Suprapubic skin (tissue), 4 donors: ENCODE measurements around the gene FUT9. TPM values are rescaled to one million over a fixed set of nuclear protein-coding genes. Genes with fewer than 3 reads are reported as not detected.

ENCODE experiments used
- DNase-seq, 2 donors: peaks; one replicate each; pipeline ENCODE4 v3.0.0-alpha.2; 2019; ENCODE audit warnings: low spot score in 2 of 2
- H3K27ac ChIP-seq: fragments of 200-600 bp; sonication (generic); one replicate; pipeline ENCODE4 v1.5.1; 2019
- H3K27me3 ChIP-seq: fragments of 200-600 bp; sonication (generic); one replicate; pipeline ENCODE4 v1.5.1; 2019
- H3K36me3 ChIP-seq: fragments of 200-600 bp; sonication (generic); one replicate; pipeline ENCODE4 v1.5.1; 2019
- H3K4me1 ChIP-seq: fragments of 200-600 bp; sonication (generic); one replicate; pipeline ENCODE4 v1.5.1; 2019
- H3K4me3 ChIP-seq: fragments of 200-600 bp; sonication (generic); one replicate; pipeline ENCODE4 v1.5.1; 2019; ENCODE audit warnings: mild to moderate bottlenecking
- H3K9me3 ChIP-seq: fragments of 200-600 bp; sonication (generic); one replicate; pipeline ENCODE4 v1.5.1; 2019
- EP300 ChIP-seq: sonication (generic); formaldehyde crosslinking; IDR thresholded peaks from one replicate; pipeline ENCODE4 v1.6.1; 2017; ENCODE audit warnings: antibody characterized with exemption
- POLR2A ChIP-seq, 2 donors: fragments of 450-650 bp; IDR thresholded peaks; one replicate each; pipeline ENCODE4 v1.6.1; 2017; ENCODE audit warnings: antibody characterized with exemption in 2 of 2, mild to moderate bottlenecking in 2 of 2, moderate library complexity in 2 of 2
- POLR2AphosphoS5 ChIP-seq, 3 donors: sonication (generic); formaldehyde crosslinking; IDR thresholded peaks; one replicate each; pipeline ENCODE4 v1.6.1; 2017; ENCODE audit warnings: antibody characterized with exemption in 3 of 3
- WGBS: methylation state at CpG from one replicate; pipeline ENCODE4 v1.1.5; 2018; 5-methylcytosine and 5-hydroxymethylcytosine counted together
- total RNA-seq, 4 donors: library from RNA; depleted of rRNA; stranded (reverse); fragments of >200 nt; gene quantifications; one replicate each; pipeline ENCODE4 v1.1.0, GENCODE V29; 2016
- TF ChIP-seq, protein P1 (sequence below), 2 donors: fragments of 200-600 bp in 1 of 2; fragments of 450-650 bp in 1 of 2; sonication (generic) in 1 of 2; IDR thresholded peaks; one replicate each; pipeline ENCODE4 v1.5.1; 2016 to 2019; ENCODE audit warnings: antibody characterized with exemption in 2 of 2, mild to moderate bottlenecking in 1 of 2, moderate library complexity in 1 of 2

FUT9 gene
- total RNA-seq, 4 donors from 2014 or later, result 0.13 to 1.4 (median 0.43) TPM

DNA sequence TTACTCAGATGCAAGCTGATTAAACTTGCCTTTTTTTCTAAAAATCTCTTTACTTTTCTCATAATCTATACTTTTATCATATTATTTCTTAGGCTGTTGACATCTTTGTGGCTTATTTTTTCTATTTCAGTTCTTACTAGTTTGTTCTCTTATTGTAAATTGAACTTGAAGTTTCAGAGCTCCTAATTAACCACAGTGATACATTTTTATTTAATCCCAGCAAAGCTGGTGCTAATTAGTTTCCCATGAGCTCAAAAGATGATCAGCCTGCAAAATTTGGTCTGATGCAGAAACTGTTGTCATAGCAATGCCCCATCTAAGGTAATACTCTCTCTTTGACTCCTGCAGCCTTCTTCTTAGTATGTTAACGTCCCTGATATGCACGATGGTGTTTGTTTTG, 170.3 kb downstream of the FUT9 start:
- DNase-seq, result no peak
- Histone ChIP-seq H3K36me3 (no peaks in the 10 kb centered on the region), H3K9me3 (no peaks in the 10 kb centered on the region), H3K27me3 (no peaks in the 10 kb centered on the region), H3K4me1 (no peaks in the 10 kb centered on the region), H3K4me3 (no peak overlapping the region), H3K27ac (no peak overlapping the region)
- WGBS, result 48% methylated on average over 2 of the region's 2 CpGs
- TF ChIP-seq POLR2A (IDR thresholded peaks at IDR 0.05) (no peak), EP300 (no peak), POLR2AphosphoS5 (IDR thresholded peaks at IDR 0.05) (no peak)
- TF ChIP-seq, protein P1, sequence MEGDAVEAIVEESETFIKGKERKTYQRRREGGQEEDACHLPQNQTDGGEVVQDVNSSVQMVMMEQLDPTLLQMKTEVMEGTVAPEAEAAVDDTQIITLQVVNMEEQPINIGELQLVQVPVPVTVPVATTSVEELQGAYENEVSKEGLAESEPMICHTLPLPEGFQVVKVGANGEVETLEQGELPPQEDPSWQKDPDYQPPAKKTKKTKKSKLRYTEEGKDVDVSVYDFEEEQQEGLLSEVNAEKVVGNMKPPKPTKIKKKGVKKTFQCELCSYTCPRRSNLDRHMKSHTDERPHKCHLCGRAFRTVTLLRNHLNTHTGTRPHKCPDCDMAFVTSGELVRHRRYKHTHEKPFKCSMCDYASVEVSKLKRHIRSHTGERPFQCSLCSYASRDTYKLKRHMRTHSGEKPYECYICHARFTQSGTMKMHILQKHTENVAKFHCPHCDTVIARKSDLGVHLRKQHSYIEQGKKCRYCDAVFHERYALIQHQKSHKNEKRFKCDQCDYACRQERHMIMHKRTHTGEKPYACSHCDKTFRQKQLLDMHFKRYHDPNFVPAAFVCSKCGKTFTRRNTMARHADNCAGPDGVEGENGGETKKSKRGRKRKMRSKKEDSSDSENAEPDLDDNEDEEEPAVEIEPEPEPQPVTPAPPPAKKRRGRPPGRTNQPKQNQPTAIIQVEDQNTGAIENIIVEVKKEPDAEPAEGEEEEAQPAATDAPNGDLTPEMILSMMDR (IDR thresholded peaks at IDR 0.05), result no peak

DNA sequence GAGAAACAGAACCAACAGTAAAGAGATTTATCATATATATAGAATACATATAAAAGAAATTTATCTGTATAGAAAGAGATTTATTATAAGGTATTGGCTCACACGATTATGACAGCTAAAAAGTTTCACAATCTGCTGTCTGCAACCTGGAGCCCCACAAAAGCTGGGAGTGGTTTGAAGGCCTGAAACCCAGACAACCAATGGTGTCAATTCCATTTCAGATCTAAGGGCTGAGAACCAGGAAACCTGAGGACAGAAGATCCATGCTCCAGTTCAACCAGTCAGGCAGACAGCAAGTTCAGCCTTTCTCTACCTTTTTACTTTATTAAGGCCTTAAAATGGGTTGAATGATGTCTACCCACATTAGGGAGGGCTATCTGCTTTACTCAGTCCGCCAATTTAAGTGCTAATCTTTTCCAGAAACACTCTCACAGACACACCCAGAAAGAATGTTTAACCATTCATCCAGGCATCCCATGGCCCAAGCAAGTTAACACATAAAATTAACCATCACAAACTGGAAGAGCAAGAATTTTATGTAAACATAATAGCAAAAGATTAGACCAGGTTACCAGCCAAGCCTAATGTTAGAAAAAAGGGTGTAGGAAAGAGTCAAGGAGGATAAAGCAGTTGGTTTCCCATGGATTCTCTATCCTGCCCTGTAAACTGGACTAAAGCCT, 170.9 kb downstream of the FUT9 start:
- TF ChIP-seq, protein P1 (IDR thresholded peaks at IDR 0.05), result no peak
- Histone ChIP-seq H3K9me3 (no peaks in the 10 kb centered on the region), H3K4me3 (no peak overlapping the region), H3K4me1 (no peaks in the 10 kb centered on the region), H3K27me3 (no peaks in the 10 kb centered on the region), H3K36me3 (no peaks in the 10 kb centered on the region), H3K27ac (no peak overlapping the region)
- 14% methylated on average over 2 of the region's 2 CpGs for WGBS
- no peak for DNase-seq

DNA sequence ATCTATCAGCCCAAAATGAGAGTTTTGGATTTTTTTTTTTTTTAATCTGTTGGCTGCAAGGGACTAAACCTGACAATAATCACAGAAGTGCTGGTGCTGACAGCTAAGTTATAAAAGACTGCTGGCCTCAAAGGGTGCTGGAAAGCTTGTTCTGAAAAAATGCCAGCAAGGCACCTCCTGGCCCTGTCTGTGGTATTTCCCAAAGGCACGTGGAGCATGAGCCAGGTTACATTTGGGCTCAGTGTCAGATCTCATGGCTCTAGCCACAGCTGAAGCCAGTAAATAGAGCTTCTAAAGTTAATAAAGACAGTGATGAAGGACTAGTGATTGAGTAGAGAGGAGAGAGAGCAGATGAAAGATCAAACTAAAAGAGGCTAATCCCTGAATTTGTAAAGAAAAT, 178.9 kb downstream of the FUT9 start:
- no peaks in the 10 kb centered on the region for H3K4me1 ChIP-seq
- TF ChIP-seq EP300 (no peak), POLR2A (IDR thresholded peaks at IDR 0.05) (no peak), POLR2AphosphoS5 (IDR thresholded peaks at IDR 0.05) (no peak)
- TF ChIP-seq, protein P1 (IDR thresholded peaks at IDR 0.05), result no peak
- H3K4me3 ChIP-seq, result no peak overlapping the region
- H3K9me3 ChIP-seq, result no peaks in the 10 kb centered on the region
- no peaks in the 10 kb centered on the region for H3K36me3 ChIP-seq
- WGBS, result 10% methylated on average over 1 of the region's 1 CpG
- no peaks in the 10 kb centered on the region for H3K27me3 ChIP-seq
- H3K27ac ChIP-seq, result no peak overlapping the region
- DNase-seq, result no peak

DNA sequence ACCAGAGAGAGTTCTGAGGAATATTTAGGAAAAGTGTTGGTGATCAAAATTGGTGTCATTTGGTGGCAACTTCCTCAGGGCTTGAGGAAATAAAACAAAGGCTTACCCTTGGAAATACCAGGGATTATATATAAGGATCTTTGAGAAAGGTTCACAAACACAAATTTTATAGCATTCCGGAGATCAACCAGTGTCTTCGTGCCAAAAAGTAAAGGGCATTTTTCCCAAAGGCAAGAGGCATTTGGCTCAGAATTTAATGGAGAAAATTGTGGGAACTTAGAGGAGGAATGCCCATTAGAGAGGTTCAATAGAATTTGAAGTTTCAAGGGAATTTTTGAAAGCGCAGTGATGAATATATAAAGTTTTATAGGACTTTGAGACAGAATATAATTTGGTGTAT, 179.5 kb downstream of the FUT9 start:
- Histone ChIP-seq H3K27me3 (no peaks in the 10 kb centered on the region), H3K4me1 (no peaks in the 10 kb centered on the region), H3K4me3 (no peak overlapping the region), H3K9me3 (no peaks in the 10 kb centered on the region), H3K27ac (no peak overlapping the region), H3K36me3 (no peaks in the 10 kb centered on the region)
- 70% methylated on average over 3 of the region's 3 CpGs for whole genome bisulfite sequencing
- no peak for DNase-seq
- no peak for TF ChIP-seq POLR2A (IDR thresholded peaks at IDR 0.05)
- TF ChIP-seq POLR2AphosphoS5 (IDR thresholded peaks at IDR 0.05), result no peak
- TF ChIP-seq, protein P1 (IDR thresholded peaks at IDR 0.05), result no peak
- TF ChIP-seq EP300, result no peak

DNA sequence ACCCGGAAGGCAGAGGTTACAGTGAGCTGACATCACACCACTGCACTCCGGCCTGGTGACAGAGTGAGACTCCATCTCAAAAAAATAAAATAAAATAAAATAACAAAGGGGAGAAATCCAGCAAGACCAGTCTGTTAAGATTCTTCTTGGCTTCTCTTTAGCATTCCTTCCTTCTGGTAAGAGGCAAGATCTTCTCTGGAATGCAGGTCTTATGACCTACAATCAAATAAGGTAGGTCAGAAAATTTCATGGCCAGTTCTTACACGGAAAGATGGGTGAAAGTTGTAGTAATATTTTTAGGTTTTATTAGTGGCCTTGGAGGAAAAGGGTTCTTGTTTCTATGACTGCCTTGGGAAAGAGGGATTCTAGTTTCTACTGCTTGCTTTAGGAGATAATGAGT, 180.9 kb downstream of the FUT9 start:
- H3K9me3 ChIP-seq, result no peaks in the 10 kb centered on the region
- H3K4me3 ChIP-seq, result no peak overlapping the region
- no peak overlapping the region for H3K27ac ChIP-seq
- TF ChIP-seq, protein P1 (IDR thresholded peaks at IDR 0.05), result no peak
- no peak for TF ChIP-seq POLR2AphosphoS5 (IDR thresholded peaks at IDR 0.05)
- no peak for TF ChIP-seq POLR2A (IDR thresholded peaks at IDR 0.05)
- no peak for TF ChIP-seq EP300
- WGBS, result 34% methylated on average over 3 of the region's 3 CpGs
- no peaks in the 10 kb centered on the region for H3K4me1 ChIP-seq
- H3K36me3 ChIP-seq, result no peaks in the 10 kb centered on the region
- H3K27me3 ChIP-seq, result no peaks in the 10 kb centered on the region
- no peak for DNase-seq
